ENCODE measurements around the gene MPG. TPM values are rescaled to one million over a fixed set of nuclear protein-coding genes. Genes with fewer than 3 reads are reported as not detected.
"Not testable (repeated sequence)": the region's sequence is repeated elsewhere in the genome, so short reads cannot be mapped to it uniquely, and the experiment has no call there.

The MPG gene
- total RNA-seq, 1 experiment from 2014 or later: 85.7 TPM

GRCh38 chr16:36336-36984, 41.6 kb upstream of the MPG start:
- intact Hi-C loops (cut with micrococcal nuclease; ENCODE audit: unreplicated experiment) (no loop called here), in situ Hi-C loops (cut with HindIII; ENCODE audit: low pct_unique_long_range_greater_than_20kb, low sequenced_read_pairs) (no loop called here)
- ChIA-PET CTCF (no interaction called here), POLR2A (no interaction called here)
- no peaks in the 10 kb centered on the region for H3K4me1 ChIP-seq (ENCODE audit: control insufficient read depth, insufficient read depth, low read length)
- TF ChIP-seq REST (IDR thresholded peaks at IDR 0.05; ENCODE audit: insufficient read depth in 1 of 2, low read depth in 2 of 2, low read length in 1 of 2) (no peak), SIN3A (IDR thresholded peaks at IDR 0.05; ENCODE audit: borderline replicate concordance, insufficient read depth, low read depth, low read length) (no peak), CTCF (IDR thresholded peaks at IDR 0.05) (no peak), POLR2AphosphoS5 (IDR thresholded peaks at IDR 0.05; ENCODE audit: low read depth, low read length) (no peak), TCF7L2 (IDR thresholded peaks at IDR 0.05; ENCODE audit: low read depth, low read length) (no peak)
- no peaks in the 10 kb centered on the region for H3K27me3 ChIP-seq (ENCODE audit: control insufficient read depth, insufficient read depth, low read length)
- H3K27ac ChIP-seq (ENCODE audit: low read length): no peak overlapping the region
- no peaks in the 10 kb centered on the region; the same call in 1 of the 2 replicates for H3K36me3 ChIP-seq (ENCODE audit: control insufficient read depth, insufficient read depth, low read length)
- no peak overlapping the region for H3K4me3 ChIP-seq (ENCODE audit: low read depth in 2 of 2, low read length in 2 of 2)
- ATAC-seq (no peak), DNase-seq (ENCODE audit: low read depth, low spot score) (no peak)
- H3K9me3 ChIP-seq (ENCODE audit: control insufficient read depth, insufficient read depth, low read depth, low read length): no peaks in the 10 kb centered on the region
- no TSS peak for BruUV-seq (replicated peaks)

GRCh38 chr16:37511-37910, 40.5 kb upstream of the MPG start:
- Histone ChIP-seq H3K36me3 (ENCODE audit: control insufficient read depth, insufficient read depth, low read length) (no peaks in the 10 kb centered on the region; the same call in 1 of the 2 replicates), H3K27ac (ENCODE audit: low read length) (no peak overlapping the region), H3K4me1 (ENCODE audit: control insufficient read depth, insufficient read depth, low read length) (no peaks in the 10 kb centered on the region), H3K4me3 (ENCODE audit: low read depth in 2 of 2, low read length in 2 of 2) (no peak overlapping the region), H3K27me3 (ENCODE audit: control insufficient read depth, insufficient read depth, low read length) (no peaks in the 10 kb centered on the region), H3K9me3 (ENCODE audit: control insufficient read depth, insufficient read depth, low read depth, low read length) (no peaks in the 10 kb centered on the region)
- POLR2A ChIA-PET: no interaction called here
- TF ChIP-seq POLR2AphosphoS5 (IDR thresholded peaks at IDR 0.05; ENCODE audit: low read depth, low read length) (no peak), REST (IDR thresholded peaks at IDR 0.05; ENCODE audit: insufficient read depth in 1 of 2, low read depth in 2 of 2, low read length in 1 of 2) (no peak), CTCF (IDR thresholded peaks at IDR 0.05) (no peak), SIN3A (IDR thresholded peaks at IDR 0.05; ENCODE audit: borderline replicate concordance, insufficient read depth, low read depth, low read length) (no peak), TCF7L2 (IDR thresholded peaks at IDR 0.05; ENCODE audit: low read depth, low read length) (no peak)
- in situ Hi-C loops (cut with HindIII; ENCODE audit: low pct_unique_long_range_greater_than_20kb, low sequenced_read_pairs) (no loop called here), intact Hi-C loops (cut with micrococcal nuclease; ENCODE audit: unreplicated experiment) (no loop called here)
- BruUV-seq (replicated peaks): no TSS peak
- CTCF ChIA-PET: no interaction called here
- DNase-seq (ENCODE audit: low read depth, low spot score) (no peak), ATAC-seq (no peak)

GRCh38 chr16:38206-38605, 39.8 kb upstream of the MPG start:
- POLR2A ChIA-PET; ATAC-seq; in situ Hi-C loops (cut with HindIII; ENCODE audit: low pct_unique_long_range_greater_than_20kb, low sequenced_read_pairs); intact Hi-C loops (cut with micrococcal nuclease; ENCODE audit: unreplicated experiment); H3K4me3 ChIP-seq (ENCODE audit: low read depth in 2 of 2, low read length in 2 of 2); H3K9me3 ChIP-seq (ENCODE audit: control insufficient read depth, insufficient read depth, low read depth, low read length); BruUV-seq (replicated peaks); H3K4me1 ChIP-seq (ENCODE audit: control insufficient read depth, insufficient read depth, low read length); H3K27me3 ChIP-seq (ENCODE audit: control insufficient read depth, insufficient read depth, low read length); H3K27ac ChIP-seq (ENCODE audit: low read length); CTCF ChIA-PET; DNase-seq (ENCODE audit: low read depth, low spot score); H3K36me3 ChIP-seq (ENCODE audit: control insufficient read depth, insufficient read depth, low read length): not testable (repeated sequence)
